ENCODE results near the gene SASH1. TPM values are rescaled to one million over a fixed set of nuclear protein-coding genes. Genes with fewer than 3 reads are reported as not detected.
A peak's percentile ranks its signal among the peaks of the same experiment; 100 is the strongest.

The SASH1 gene
- total RNA-seq, 1 donor from 2014 or later = 70.2 TPM

DNA sequence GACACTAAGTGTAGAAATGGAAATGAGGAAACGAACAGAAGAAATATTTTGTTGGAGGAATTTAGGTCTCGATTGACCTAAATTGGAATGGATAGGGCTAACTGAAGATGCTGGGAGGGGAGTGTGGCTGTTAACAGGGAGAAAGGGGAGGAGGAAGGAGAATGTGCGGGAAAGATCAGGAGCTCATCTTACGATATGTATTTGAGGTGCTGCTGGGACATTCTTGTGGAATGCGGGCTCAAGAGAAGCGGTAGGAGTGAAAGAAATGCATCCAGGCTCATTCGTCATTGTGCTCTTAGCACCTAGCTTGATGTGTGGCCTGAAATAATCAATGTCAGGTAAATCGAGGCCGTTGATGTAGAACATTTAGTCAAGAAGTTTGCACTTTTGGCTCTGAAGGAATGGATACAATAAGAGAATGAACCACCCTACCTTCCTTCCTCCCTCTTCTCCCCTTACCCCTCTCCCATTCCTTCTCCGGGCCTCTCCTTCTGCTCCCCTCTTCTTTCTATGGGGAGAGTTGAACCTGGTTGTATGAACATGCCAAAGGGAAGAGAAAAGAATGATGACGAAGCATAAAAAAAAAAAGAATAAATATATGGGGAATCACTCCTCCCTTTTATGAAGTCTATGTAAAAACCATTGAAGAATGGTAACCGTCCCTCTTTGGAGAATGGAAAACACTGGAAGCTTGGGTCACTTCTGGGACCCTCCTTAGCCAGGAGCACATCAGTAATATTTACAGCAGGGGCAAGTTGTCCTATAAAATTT lies 70.9 kb downstream of the SASH1 start:
- no peak for DNase-seq (ENCODE audit: low spot score in 2 of 2)
- Histone ChIP-seq H3K36me3 (no peaks in the 10 kb centered on the region), H3K4me3 (no peak overlapping the region), H3K4me1 (peaks cover 5 to 24% of the 10 kb centered on the region in 2 donors), H3K9me3 (no peaks in the 10 kb centered on the region), H3K27ac (peak overlapping the region in 1 of 2 donors; percentile 47), H3K27me3 (no peaks in the 10 kb centered on the region)
- intact Hi-C loops (cut with DNase I) = no loop called here
- no peak for TF ChIP-seq CTCF (IDR thresholded peaks at IDR 0.05)

DNA sequence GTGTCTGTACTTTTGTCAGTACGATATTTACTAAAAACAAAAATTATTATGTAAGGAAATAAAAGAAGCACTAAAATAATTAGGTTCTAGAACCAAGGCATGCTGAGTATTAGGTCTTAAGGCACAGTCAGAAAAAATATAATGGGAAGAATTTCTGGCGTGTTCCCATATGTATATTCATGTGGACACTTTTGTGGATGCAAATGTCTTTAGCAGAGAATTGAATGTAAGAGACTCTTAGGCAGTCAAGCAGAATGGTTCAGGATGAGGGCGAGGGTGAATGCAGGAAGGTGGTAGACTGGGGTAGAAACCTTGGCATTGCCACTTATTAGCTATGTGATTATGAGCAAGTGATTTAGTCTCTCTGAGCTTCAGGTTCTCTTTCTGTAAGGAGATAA lies 71.5 kb downstream of the SASH1 start:
- Histone ChIP-seq H3K27ac (peak overlapping the region in 1 of 2 donors; percentile 2), H3K36me3 (no peaks in the 10 kb centered on the region), H3K4me3 (no peak overlapping the region), H3K4me1 (peaks cover 5 to 24% of the 10 kb centered on the region in 2 donors), H3K9me3 (no peaks in the 10 kb centered on the region), H3K27me3 (no peaks in the 10 kb centered on the region)
- intact Hi-C loops (cut with DNase I) = no loop called here
- no peak for TF ChIP-seq CTCF (IDR thresholded peaks at IDR 0.05)
- DNase-seq (ENCODE audit: low spot score in 2 of 2) = no peak

- peak overlapping the region in 1 of 2 donors; percentile 2 for H3K27ac ChIP-seq
- DNase-seq (ENCODE audit: low spot score in 2 of 2) = no peak
These were observed 72.2 kb downstream of the SASH1 start for GRCh38 chr6:148414836-148415235.

GRCh38 chr6:148415511-148416260 lies 73.0 kb downstream of the SASH1 start:
- H3K27ac ChIP-seq = peak overlapping the region in 1 of 2 donors; percentile 13
- no peaks in the 10 kb centered on the region for H3K9me3 ChIP-seq

More at GRCh38 chr6:148414836-148415235, 72.2 kb downstream of the SASH1 start:
- H3K4me1 ChIP-seq = peaks cover 5 to 24% of the 10 kb centered on the region in 2 donors
- TF ChIP-seq CTCF (IDR thresholded peaks at IDR 0.05) = no peak
- intact Hi-C loops (cut with DNase I) = no loop called here
- H3K4me3 ChIP-seq = no peak overlapping the region
- no peaks in the 10 kb centered on the region for H3K36me3 ChIP-seq
- H3K9me3 ChIP-seq = no peaks in the 10 kb centered on the region
- H3K27me3 ChIP-seq = no peaks in the 10 kb centered on the region

More at GRCh38 chr6:148415511-148416260, 73.0 kb downstream of the SASH1 start:
- H3K4me1 ChIP-seq = peaks cover 5 to 24% of the 10 kb centered on the region in 2 donors
- intact Hi-C loops (cut with DNase I) = loop anchor here (2.0 kb wide), 1 partner anchor 23 kb away; no protein-coding TSS in a partner anchor
- H3K4me3 ChIP-seq = no peak overlapping the region
- H3K36me3 ChIP-seq = no peaks in the 10 kb centered on the region
- no peaks in the 10 kb centered on the region for H3K27me3 ChIP-seq
- DNase-seq (ENCODE audit: low spot score in 2 of 2) = no peak
- no peak for TF ChIP-seq CTCF (IDR thresholded peaks at IDR 0.05)
